DMS53 treated with DMSO at 0.1 percent for 48 hours (cell line): ENCODE measurements around the gene UBL4B.

Experiments
- DNase-seq: peaks from one replicate; lab custom pipeline; 2025; ENCODE audit not compliant: unreplicated experiment; lab: John Stamatoyannopoulos, UW

Gene UBL4B

GRCh38 chr1:110112656-110113055 is 413 bp downstream of the UBL4B start:
- DNase-seq, result peak; percentile 50

GRCh38 chr1:110113551-110113950 is 1.3 kb downstream of the UBL4B start:
- no peak for DNase-seq

DNA sequence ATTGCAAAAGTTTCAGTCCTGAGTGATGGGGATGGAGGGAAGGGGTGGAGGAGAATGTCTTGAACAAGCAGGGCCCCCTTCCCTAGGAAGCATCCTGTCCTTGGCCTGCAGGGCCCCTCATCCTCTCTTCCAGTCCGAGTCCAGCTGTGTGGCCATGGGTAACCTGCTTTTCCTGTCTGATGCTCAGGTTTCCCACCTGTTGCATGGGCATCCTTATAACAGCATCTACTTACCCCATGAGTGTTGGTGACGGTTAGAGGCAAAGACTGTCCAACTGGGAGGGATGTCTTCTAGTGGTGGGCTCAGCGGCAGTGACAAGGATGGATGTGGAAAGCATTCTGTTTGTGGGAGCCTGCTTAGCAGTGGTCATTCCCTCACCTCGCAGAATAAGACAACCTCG is 1.9 kb downstream of the UBL4B start:
- no peak for DNase-seq

DNA sequence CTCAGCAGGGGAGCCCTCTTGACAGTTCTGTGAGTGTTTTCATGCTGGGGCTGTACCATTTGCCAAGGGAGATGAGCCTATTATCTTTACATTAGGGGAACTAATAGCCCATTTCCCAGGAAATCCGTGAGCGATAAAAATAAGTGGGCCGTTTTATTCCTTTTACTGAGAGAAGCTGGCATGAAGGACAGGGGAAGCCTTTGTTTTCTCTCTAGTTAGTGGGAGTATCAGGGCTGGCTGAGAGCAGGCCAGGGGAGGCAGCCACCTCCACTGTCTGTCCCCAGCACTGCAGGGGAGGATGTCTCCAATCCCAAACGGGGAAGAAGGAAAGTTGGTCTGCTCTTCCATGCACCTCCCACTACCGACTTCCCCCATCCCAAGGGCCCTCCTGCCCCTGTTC is 2.5 kb downstream of the UBL4B start:
- no peak for DNase-seq

- DNase-seq, result peak; percentile 29
These were observed 6.6 kb downstream of the UBL4B start for GRCh38 chr1:110118636-110119396.

GRCh38 chr1:110119843-110120242 is 7.6 kb downstream of the UBL4B start:
- DNase-seq, result peak; percentile 76

DNA sequence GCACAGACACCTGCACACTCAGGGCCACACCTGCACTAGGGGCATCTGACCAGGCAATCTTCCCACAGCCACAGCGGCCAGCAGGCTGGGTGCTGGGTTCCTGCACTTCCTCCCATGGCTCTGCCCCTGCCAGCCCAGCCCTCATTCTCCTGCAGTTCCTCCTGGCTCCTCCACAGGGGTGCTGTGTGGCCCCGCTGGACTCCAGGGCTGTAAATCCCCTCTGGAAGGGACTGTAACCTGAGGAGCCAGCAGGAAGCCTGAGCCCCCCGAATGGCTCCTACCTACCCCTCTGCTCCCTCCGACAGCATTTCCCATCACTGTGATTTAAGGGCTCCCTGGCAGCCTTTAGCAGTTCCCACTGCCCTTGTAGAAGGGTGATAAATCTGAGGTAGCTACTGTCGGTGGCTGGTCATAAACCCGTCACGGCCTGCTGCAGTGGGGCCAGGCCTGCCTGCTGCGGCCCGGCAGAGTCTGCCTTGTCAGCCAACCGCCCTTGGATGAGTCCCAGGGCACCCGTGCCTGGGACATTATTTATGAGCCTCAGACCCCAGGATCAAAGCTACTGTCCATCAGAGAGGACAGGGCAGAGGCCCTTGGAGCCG is 8.8 kb downstream of the UBL4B start:
- no peak for DNase-seq

DNA sequence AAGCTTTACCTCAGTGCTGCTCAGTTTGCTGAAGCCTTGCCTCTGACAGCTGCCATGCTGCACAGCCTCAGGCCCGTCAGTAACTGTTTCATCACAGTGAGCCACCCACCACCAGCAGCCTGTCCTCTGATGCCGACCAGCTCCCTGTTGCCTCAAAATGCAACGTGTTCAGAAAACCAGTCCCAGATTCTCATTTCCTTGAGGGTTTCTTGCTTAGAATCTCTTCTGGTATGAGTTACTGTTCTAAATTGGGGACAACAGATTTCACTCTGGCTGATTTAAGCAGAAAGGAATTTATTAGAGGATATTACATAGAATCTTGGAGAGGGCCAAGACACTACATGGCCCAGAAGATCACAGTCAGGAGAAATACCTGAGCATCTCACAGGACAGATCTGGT is 11.0 kb downstream of the UBL4B start:
- DNase-seq, result no peak

GRCh38 chr1:110125810-110126209 is 13.6 kb downstream of the UBL4B start:
- peak; percentile 3 for DNase-seq

DNA sequence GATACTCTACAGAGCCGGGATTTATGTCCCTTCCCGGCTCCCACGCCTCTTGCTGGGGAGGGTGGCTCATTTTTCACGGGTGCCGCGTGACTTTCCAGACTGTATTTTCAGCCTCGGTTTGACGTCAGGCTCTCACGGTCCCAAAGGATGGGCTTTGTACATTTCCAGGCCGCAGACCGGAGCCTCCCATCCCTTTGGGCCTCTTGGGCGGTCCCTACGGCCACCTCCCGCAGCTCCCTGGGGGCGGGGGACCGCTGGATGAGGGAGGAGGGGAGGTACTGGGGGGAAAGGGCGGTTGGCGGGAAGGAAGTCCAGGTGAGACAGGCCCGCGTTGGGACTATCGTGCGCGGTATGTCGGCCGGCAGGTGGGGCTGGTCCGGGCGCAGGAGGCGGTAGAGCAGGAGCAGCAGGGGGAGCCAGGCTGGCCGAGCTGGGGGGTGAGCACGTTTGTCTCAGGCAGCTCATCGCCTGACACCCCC is 17.9 kb downstream of the UBL4B start:
- DNase-seq, result no peak

DNA sequence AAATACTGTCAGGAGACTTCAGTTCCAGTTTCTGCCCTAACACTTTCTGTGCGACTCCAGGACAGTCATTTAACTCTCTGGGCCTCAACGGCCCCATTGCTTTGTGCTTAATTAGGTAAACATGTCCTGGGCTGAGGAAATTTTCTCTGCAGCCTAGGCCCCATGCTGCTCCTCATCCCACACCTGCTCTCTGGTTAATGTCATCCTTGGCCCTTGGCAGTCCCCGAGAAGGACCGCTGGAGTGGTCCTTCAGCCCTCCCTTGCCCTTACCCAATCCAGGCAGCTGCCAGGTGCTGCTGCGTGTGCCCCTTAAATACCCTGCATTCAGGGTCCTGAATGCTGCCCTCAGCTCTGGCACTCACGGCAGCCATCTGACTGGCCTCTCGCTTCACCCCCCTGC is 18.7 kb downstream of the UBL4B start:
- DNase-seq, result no peak

- no peak for DNase-seq
These were observed 20.4 kb downstream of the UBL4B start for GRCh38 chr1:110132682-110133081.

DNA sequence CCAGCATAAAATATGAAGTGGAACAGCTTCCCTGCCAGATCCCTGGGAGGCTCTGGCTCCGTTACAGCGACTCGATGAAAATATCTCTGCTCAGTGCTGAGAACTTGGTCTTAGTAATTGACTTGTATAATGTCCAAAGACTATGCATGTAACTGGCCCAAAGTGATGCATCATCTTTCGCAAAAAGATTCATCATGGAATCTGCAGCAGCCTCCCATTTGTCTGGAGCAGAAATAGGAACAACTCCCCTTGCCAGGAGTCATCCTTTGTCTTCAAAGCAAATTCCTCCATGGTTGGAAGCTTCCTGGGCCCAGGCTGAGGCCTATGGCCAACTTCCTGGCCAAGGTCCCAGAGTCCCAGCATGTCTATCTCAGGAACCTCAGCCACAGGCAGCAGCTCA is 21.2 kb downstream of the UBL4B start:
- peak; percentile 52 for DNase-seq

GRCh38 chr1:110134050-110134595 is 21.9 kb downstream of the UBL4B start:
- DNase-seq, result peak; percentile 98

GRCh38 chr1:110135246-110135645 is 23.0 kb downstream of the UBL4B start:
- peak; percentile 89 for DNase-seq

GRCh38 chr1:110135666-110136065 is 23.4 kb downstream of the UBL4B start:
- DNase-seq, result peak; percentile 89

- DNase-seq, result peak; percentile 92
These were observed 24.7 kb downstream of the UBL4B start for GRCh38 chr1:110136911-110137310.

DNA sequence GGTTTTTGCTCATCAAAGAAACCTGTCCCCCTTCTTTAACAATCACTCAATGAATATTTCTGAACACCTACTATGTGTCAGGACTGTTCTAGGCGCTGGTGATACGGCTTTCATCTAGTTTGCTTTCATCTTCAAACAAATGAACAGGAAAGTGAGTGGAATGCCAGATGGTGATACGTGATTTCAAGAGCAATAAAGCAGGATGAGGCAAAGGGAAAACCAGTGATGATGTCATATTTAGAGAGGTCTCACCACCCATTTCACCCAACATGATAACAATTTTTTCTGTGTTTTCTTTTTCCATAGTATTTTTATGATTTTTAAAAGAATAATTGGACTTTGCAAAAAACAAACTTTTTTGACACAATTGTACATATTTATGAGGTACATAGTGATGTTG is 26.7 kb downstream of the UBL4B start:
- peak; percentile 59 for DNase-seq

DNA sequence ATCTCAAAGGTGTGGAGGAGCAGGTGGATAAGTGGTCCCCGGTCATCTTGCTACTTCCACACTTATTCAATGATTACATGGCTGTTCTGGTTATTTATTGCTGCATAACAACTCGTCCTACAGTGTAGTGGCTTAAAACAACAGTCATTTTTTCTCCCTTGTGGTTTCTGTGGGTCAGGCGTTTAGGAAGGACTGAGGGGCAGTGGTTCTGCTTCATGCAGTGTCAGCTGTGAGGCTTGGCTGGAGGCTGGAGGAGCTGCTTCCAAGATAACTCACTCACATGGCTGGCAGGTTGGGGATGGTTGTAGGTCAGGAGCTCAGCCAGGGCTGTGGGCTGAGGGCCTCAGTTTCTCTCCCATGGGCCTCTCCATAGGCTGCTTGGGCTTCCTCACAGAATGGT is 32.1 kb downstream of the UBL4B start:
- DNase-seq, result no peak

DNA sequence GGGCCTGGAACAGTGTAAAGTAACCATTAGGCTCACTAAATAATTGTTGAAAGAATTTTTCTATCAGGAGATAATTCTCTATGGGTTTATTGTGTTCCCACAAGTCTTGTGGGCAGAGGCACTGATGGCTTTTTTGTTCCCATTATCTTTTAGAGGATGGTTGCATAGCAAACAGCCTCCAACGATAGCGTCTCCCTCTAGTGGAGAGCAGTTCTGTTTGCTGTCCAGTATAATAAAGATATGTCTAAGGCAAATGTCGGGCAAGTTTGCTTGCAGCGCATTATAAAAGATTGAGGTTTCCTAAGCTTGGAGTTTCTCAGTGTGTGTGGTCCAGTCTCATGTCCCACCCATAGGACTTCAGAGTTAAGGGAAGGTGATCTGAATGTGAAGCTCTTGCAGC is 36.7 kb downstream of the UBL4B start:
- DNase-seq, result peak; percentile 80

GRCh38 chr1:110150330-110151174 is 38.3 kb downstream of the UBL4B start, which contains the start of gene SLC6A17:
SLC6A17 (plus strand) TSS chr1:110150494; CDS start chr1:110166930, 16,436 bp downstream.
- peak; percentile 58 for DNase-seq
